ENCODE results near the gene ZNF587B.

DNA sequence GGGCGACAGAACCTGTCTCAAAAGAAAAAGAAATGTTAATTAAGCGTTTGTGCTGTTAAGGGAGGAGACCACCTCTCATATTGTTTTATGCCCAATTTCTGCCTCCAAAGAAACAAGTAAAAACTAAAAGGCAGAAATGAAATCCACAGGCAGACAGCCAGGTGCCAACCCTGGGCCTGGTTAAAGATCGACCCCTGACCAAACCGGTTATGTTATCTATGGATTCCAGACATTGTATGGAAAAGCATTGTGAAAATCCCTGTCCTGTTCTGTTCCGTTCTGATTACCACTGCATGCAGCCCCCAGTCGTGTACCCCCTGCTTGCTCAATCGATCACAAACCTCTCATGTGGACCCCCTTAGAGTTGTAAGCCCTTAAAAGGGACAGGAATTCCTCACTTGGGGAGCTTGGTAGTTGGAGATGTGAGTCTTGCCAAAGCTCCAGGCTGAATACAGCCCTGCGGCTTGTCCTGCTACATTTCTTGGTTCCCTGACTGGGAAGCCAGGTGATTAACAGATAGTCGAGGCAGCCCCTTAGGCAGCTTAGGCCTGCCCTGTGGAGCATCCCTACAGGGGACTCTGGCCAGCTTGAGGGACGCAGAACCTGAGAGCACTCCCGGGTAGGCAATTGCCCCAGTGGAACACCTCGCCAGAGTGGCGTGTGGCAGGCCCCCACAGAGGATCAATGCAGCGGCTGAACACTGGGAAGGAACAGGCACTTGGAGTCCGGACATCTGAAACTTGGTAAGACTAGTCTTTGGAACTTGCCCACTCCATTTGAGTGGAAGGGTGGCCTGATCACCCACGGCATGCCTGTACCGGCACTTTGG, 14.6 kb upstream of the ZNF587B start:
- TF ChIP-seq, protein P1, sequence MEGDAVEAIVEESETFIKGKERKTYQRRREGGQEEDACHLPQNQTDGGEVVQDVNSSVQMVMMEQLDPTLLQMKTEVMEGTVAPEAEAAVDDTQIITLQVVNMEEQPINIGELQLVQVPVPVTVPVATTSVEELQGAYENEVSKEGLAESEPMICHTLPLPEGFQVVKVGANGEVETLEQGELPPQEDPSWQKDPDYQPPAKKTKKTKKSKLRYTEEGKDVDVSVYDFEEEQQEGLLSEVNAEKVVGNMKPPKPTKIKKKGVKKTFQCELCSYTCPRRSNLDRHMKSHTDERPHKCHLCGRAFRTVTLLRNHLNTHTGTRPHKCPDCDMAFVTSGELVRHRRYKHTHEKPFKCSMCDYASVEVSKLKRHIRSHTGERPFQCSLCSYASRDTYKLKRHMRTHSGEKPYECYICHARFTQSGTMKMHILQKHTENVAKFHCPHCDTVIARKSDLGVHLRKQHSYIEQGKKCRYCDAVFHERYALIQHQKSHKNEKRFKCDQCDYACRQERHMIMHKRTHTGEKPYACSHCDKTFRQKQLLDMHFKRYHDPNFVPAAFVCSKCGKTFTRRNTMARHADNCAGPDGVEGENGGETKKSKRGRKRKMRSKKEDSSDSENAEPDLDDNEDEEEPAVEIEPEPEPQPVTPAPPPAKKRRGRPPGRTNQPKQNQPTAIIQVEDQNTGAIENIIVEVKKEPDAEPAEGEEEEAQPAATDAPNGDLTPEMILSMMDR (IDR thresholded peaks at IDR 0.05; ENCODE audit: insufficient read depth, low read depth, low read length): no peak
- TF ChIP-seq EZH2 (IDR thresholded peaks at IDR 0.05; ENCODE audit: insufficient read depth, low read length): no peak

Measured in astrocyte (in vitro differentiated cells and primary cell).